HepG2 (cell line): ENCODE data around the gene GLS2. TPM values are rescaled to one million over a fixed set of nuclear protein-coding genes. Genes with fewer than 3 reads are reported as not detected.

ENCODE experiments used
- ATM ChIP-seq: fragments of 450-650 bp; IDR thresholded peaks from 2 replicates; pipeline ENCODE4 v1.7.1; 2017; ENCODE audit warnings: mild to moderate bottlenecking, borderline replicate concordance
- BHLHE40 ChIP-seq: IDR thresholded peaks from 2 replicates; pipeline ENCODE4 v1.6.1; 2011; ENCODE audit warnings: low read length, improper control_type of control experiment
- CEBPB ChIP-seq: IDR thresholded peaks from 2 replicates; pipeline ENCODE4 v1.6.1; 2011; ENCODE audit warnings: low read depth, low read length, improper control_type of control experiment, borderline replicate concordance
- ESRRA ChIP-seq: sonication (generic); formaldehyde crosslinking; IDR thresholded peaks from 2 replicates; pipeline ENCODE4 v1.5.1; 2020; ENCODE audit warnings: mild to moderate bottlenecking, low read depth, missing genetic modification reagents
- FIP1L1 ChIP-seq: fragments of 200-400 bp; formaldehyde crosslinking; IDR thresholded peaks from 2 replicates; pipeline ENCODE4 v1.6.1; 2018; ENCODE audit warnings: low read depth, mild to moderate bottlenecking, low read length, moderate library complexity, borderline replicate concordance; ENCODE audit not compliant: insufficient read depth
- ISX ChIP-seq: sonication (generic); formaldehyde crosslinking; conservative IDR thresholded peaks from 2 replicates; pipeline ENCODE4 v1.5.0; 2020; ENCODE audit warnings: missing genetic modification reagents
- MED13 ChIP-seq: sonication (generic); formaldehyde crosslinking; IDR thresholded peaks from 2 replicates; pipeline ENCODE4 v1.5.0; 2020; ENCODE audit warnings: missing genetic modification reagents
- MTF2 ChIP-seq: sonication (generic); formaldehyde crosslinking; IDR thresholded peaks from 2 replicates; pipeline ENCODE4 v1.5.0; 2020; ENCODE audit warnings: missing genetic modification reagents, borderline replicate concordance
- PRDM4 ChIP-seq: sonication (generic); formaldehyde crosslinking; IDR thresholded peaks from 2 replicates; pipeline ENCODE4 v1.9.0; 2021; ENCODE audit warnings: missing genetic modification reagents, borderline replicate concordance
- PRPF4 ChIP-seq: fragments of 200-400 bp; formaldehyde crosslinking; IDR thresholded peaks from 2 replicates; pipeline ENCODE4 v1.6.1; 2016; ENCODE audit warnings: low read length, low read depth; ENCODE audit not compliant: poor library complexity, severe bottlenecking
- RAD51 ChIP-seq: fragments of 450-650 bp; IDR thresholded peaks from 2 replicates; pipeline ENCODE4 v1.6.1; 2016; ENCODE audit warnings: borderline replicate concordance
- THAP11 ChIP-seq: IDR thresholded peaks from 2 replicates; pipeline ENCODE4 v1.6.1; 2016; ENCODE audit warnings: missing biosample characterization, missing genetic modification reagents
- THAP9 ChIP-seq: sonication (generic); formaldehyde crosslinking; IDR thresholded peaks from 2 replicates; pipeline ENCODE4; 2020; ENCODE audit warnings: missing genetic modification reagents, mild to moderate bottlenecking, borderline replicate concordance
- TSC22D2 ChIP-seq: sonication (generic); formaldehyde crosslinking; IDR thresholded peaks from 2 replicates; pipeline ENCODE4 v1.5.1; 2020; ENCODE audit warnings: missing genetic modification reagents, mild to moderate bottlenecking, borderline replicate concordance
- ZBTB20 ChIP-seq: sonication (generic); formaldehyde crosslinking; IDR thresholded peaks from 2 replicates; pipeline ENCODE4 v1.8.1; 2023; ENCODE audit warnings: missing genetic modification reagents, low read depth, mild to moderate bottlenecking, borderline replicate concordance
- ZBTB46 ChIP-seq: sonication (generic); formaldehyde crosslinking; IDR thresholded peaks from 2 replicates; pipeline ENCODE4 v1.4.0; 2020; ENCODE audit warnings: mild to moderate bottlenecking, missing genetic modification reagents, borderline replicate concordance
- ZFP1 ChIP-seq: IDR thresholded peaks from 2 replicates; pipeline ENCODE4 v1.6.1; 2016
- ZNF12 ChIP-seq: sonication (generic); formaldehyde crosslinking; IDR thresholded peaks from 2 replicates; pipeline ENCODE4 v1.5.0; 2020; ENCODE audit warnings: missing genetic modification reagents
- ZNF543 ChIP-seq: sonication (generic); formaldehyde crosslinking; IDR thresholded peaks from 2 replicates; pipeline ENCODE4 v1.4.0; 2020; ENCODE audit warnings: mild to moderate bottlenecking, missing genetic modification reagents
- ZNF841 ChIP-seq: sonication (generic); formaldehyde crosslinking; IDR thresholded peaks from 2 replicates; pipeline ENCODE4 v1.8.1; 2023; ENCODE audit warnings: missing genetic modification reagents, borderline replicate concordance
- ZNF891 ChIP-seq: sonication (generic); formaldehyde crosslinking; IDR thresholded peaks from 2 replicates; pipeline ENCODE4 v1.5.0; 2020; ENCODE audit warnings: mild to moderate bottlenecking, missing genetic modification reagents
- polyA plus RNA-seq, 8 experiments: library from polyadenylated mRNA; depleted of rRNA in 3 of 8; stranded (reverse) in 7 of 8; unstranded in 1 of 8; fragments of >200 nt; fragmentation: Illumina TruSeq in 4 of 8; extraction: Trizol in 4 of 8; gene quantifications; 2 replicates each; pipeline versions ENCODE4 v1.2.1 to v1.2.3, GENCODE V29; 2011 to 2016; ENCODE audit warnings: low read depth in 4 of 8, missing spikeins in 1 of 8, mixed read lengths in 1 of 8; ENCODE audit not compliant: insufficient read depth in 1 of 8
- total RNA-seq, 5 experiments: library from RNA; depleted of rRNA; stranded (reverse); fragments of >200 nt; fragmentation: Illumina TruSeq; extraction: Trizol; gene quantifications; 2 replicates each; pipeline ENCODE4 v1.2.3, GENCODE V29; 2016; ENCODE audit warnings: low read depth in 1 of 5

GLS2 gene
- total and polyA plus RNA-seq, 2 of the 13 experiments (the other 11 are each of a cell fraction or from before 2014, with no cell fraction given): 8.6 to 12.2 TPM

- TF ChIP-seq ISX (CRISPR knock-in tag) (no peak), ZBTB46 (CRISPR knock-in tag) (0 out of 2 replicates have a peak, but pooled peaks have one; percentile 37), THAP11 (CRISPR knock-in tag) (peak; percentile 94), MTF2 (CRISPR knock-in tag) (no peak; the same call in 1 of the 2 replicates), ZNF891 (CRISPR knock-in tag) (peak; percentile 87), ZNF12 (no peak; the same call in 1 of the 2 replicates), PRDM4 (CRISPR knock-in tag) (peak; percentile 55; the same call in 1 of the 2 replicates), FIP1L1 (no peak), TSC22D2 (CRISPR knock-in tag) (0 out of 2 replicates have a peak, but pooled peaks have one; percentile 58), ZNF841 (CRISPR knock-in tag) (peak; percentile 82; the same call in 1 of the 2 replicates), RAD51 (peak; percentile 54; the same call in 1 of the 2 replicates), THAP9 (peak; percentile 88; the same call in 1 of the 2 replicates), ESRRA (CRISPR knock-in tag) (peak; percentile 75; the same call in 1 of the 2 replicates), CEBPB (no peak), MED13 (CRISPR knock-in tag) (peak; percentile 50), ZFP1 (peak; percentile 77), BHLHE40 (peak; percentile 81), ZNF543 (CRISPR knock-in tag) (peak; percentile 97), PRPF4 (no peak), ATM (no peak), ZBTB20 (CRISPR knock-in tag) (peak; percentile 95; the same call in 1 of the 2 replicates)
These were observed 19.6 kb downstream of the GLS2 start, which contains the start of gene SPRYD4 (continued) for GRCh38 chr12:56468216-56469006.
